Gastroesophageal sphincter (tissue), 3 donors: Measurements from ENCODE around the gene BARHL2.

Experiments used
- CTCF ChIP-seq, 4 experiments: fragments of 200-600 bp in 2 of 4; fragments of 450-650 bp in 2 of 4; sonication (generic) in 1 of 4; IDR thresholded peaks; one replicate each; pipeline ENCODE4 v1.5.1; 2017 to 2019; ENCODE audit warnings: antibody characterized with exemption in 4 of 4, mild to moderate bottlenecking in 2 of 4, moderate library complexity in 2 of 4
- POLR2A ChIP-seq, 2 donors: fragments of 450-650 bp; IDR thresholded peaks; one replicate each; pipeline ENCODE4 v1.6.1; 2017; ENCODE audit warnings: antibody characterized with exemption in 2 of 2, mild to moderate bottlenecking in 2 of 2, moderate library complexity in 1 of 2

- no peak for TF ChIP-seq CTCF (IDR thresholded peaks at IDR 0.05)
- no peak for TF ChIP-seq POLR2A (IDR thresholded peaks at IDR 0.05)
These were observed 41.8 kb downstream of the BARHL2 start for GRCh38 chr1:90675161-90675847.
